Measurements from ENCODE around the gene MICAL1. TPM values are rescaled to one million over a fixed set of nuclear protein-coding genes. Genes with fewer than 3 reads are reported as not detected.

Gene MICAL1
- total and polyA plus RNA-seq, 2 of the 8 experiments (the other 6 are each of a cell fraction or from before 2014, with no cell fraction given) = 42.5 to 55.4 TPM

DNA sequence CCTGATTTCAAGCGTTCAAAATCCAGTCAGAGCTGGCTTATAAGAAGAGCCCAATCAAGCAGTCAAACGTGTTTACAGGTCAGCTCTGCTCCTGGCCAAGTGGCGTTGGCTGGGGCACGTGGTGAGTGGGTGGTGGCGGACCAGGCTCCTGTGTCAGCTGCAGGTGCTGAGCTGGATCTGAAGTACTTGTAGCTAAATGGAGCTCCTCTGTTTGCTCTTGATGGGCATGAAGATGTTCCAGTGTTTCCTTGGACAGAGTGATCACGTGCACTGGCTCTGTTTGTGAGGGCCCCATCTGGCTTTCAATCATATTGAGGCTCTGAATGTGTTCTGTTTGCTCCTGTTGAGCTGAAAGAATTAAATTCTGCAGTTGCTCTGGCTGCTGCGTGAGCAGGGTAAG, 10.2 kb upstream of the MICAL1 start:
- Histone ChIP-seq H3K27me3 (replicated peaks in 1 of 4; ENCODE audit: control insufficient read depth in 3 of 4, extremely low read depth in 1 of 4, insufficient read depth in 3 of 4, low read length in 3 of 4) (no peaks in the 10 kb centered on the region), H2BK12ac (ENCODE audit: low read depth, low read length) (no peak overlapping the region), H4K91ac (replicated peaks; ENCODE audit: insufficient read length, low read length) (no peak overlapping the region), H4K20me1 (replicated peaks in 1 of 2; ENCODE audit: control insufficient read depth in 1 of 2, insufficient read depth in 2 of 2, low read length in 2 of 2) (peaks cover 1 to 10% of the 10 kb centered on the region in 2 experiments), H3K23me2 (ENCODE audit: low read depth, low read length) (no peaks in the 10 kb centered on the region), H2BK120ac (replicated peaks; ENCODE audit: low read depth, low read length) (no peak overlapping the region), H2BK20ac (ENCODE audit: low read length) (no peak overlapping the region), H3K4me2 (ENCODE audit: insufficient read depth in 1 of 2, low read depth in 2 of 2, low read length in 2 of 2) (no peak overlapping the region), H2BK15ac (ENCODE audit: low read length) (no peak overlapping the region), H3K79me2 (ENCODE audit: control insufficient read depth in 1 of 2, insufficient read depth in 2 of 2, low read length in 2 of 2) (peaks cover 0 to 19% of the 10 kb centered on the region in 2 experiments; a peak in 2 of 4 replicates), H4K8ac (ENCODE audit: extremely low read depth, insufficient read depth, low read length) (no peak overlapping the region), H2BK5ac (ENCODE audit: low read depth, low read length) (no peak overlapping the region), H4K5ac (ENCODE audit: insufficient read length, low read depth, low read length) (no peak overlapping the region), H2AFZ (ENCODE audit: low read length) (no peak overlapping the region), H2AK5ac (ENCODE audit: low read depth, low read length) (no peak overlapping the region), H3K4me3 (ENCODE audit: extremely low read depth in 1 of 4, insufficient read depth in 2 of 4, low read depth in 3 of 4, low read length in 4 of 4) (no peak overlapping the region), H3K9ac (replicated peaks in 1 of 4; ENCODE audit: extremely low read depth in 1 of 4, low read depth in 3 of 4, low read length in 3 of 4) (no peak overlapping the region), H3K4ac (replicated peaks; ENCODE audit: insufficient read length, low read depth, low read length) (no peak overlapping the region), H3K36me3 (ENCODE audit: control insufficient read depth in 2 of 4, insufficient read depth in 4 of 4, low read length in 3 of 4) (peaks cover 19 to 97% (median 51%) of the 10 kb centered on the region in 4 experiments), H3K9me3 (ENCODE audit: insufficient read depth in 2 of 2, low read depth in 1 of 2, low read length in 1 of 2) (peaks cover 0 to 5% of the 10 kb centered on the region in 2 experiments; a peak in 1 of 4 replicates), H3K23ac (ENCODE audit: insufficient read length) (no peak overlapping the region), H3K27ac (ENCODE audit: low read depth, low read length) (no peak overlapping the region), H3K79me1 (ENCODE audit: low read depth, low read length) (peaks cover 6% of the 10 kb centered on the region; the same call in 1 of the 2 replicates), H3K4me1 (replicated peaks in 1 of 4; ENCODE audit: control insufficient read depth in 3 of 4, insufficient read depth in 4 of 4, low read length in 3 of 4) (no peaks in the 10 kb centered on the region), H3K56ac (replicated peaks; ENCODE audit: insufficient read length, low read depth, low read length) (no peak overlapping the region), H3K14ac (ENCODE audit: insufficient read length) (no peak overlapping the region), H3K18ac (ENCODE audit: extremely low read depth, low read length) (no peak overlapping the region)
- FAIRE-seq (no peak), DNase-seq (ENCODE audit: low read depth in 1 of 2, low spot score in 2 of 2) (no peak)
- ChIA-PET CTCF (ENCODE audit: partially characterized antibody) (interaction anchor here (0.6 kb wide), 1 partner anchor 323 kb away, joined by 4 read pairs; no protein-coding TSS in a partner anchor), POLR2A (ENCODE audit: partially characterized antibody) (interaction anchor here (0.5 to 3.1 kb wide), 4 partner anchors 9 to 352 kb away, joined by 3 to 10 read pairs (median 4); partner anchors contain the start of genes PPIL6 and SMPD2)
- WGBS, 2 experiments (ENCODE audit: extremely low coverage in 1 of 2, insufficient coverage in 1 of 2, insufficient read length in 1 of 2, insufficient replicate concordance in 2 of 2, low coverage in 1 of 2, low lambda C conversion rate in 2 of 2, missing lambda C conversion rate in 1 of 2) = 97% methylated on average over 7 of the region's 7 CpGs; no CpG with 5 or more reads in 1 of the 2 experiments
- TF ChIP-seq KDM4A (IDR thresholded peaks at IDR 0.05; ENCODE audit: low read depth, low read length, severe bottlenecking) (no peak), CHD1 (IDR thresholded peaks at IDR 0.05; ENCODE audit: low read depth, low read length) (no peak), EZH2 (IDR thresholded peaks at IDR 0.05; ENCODE audit: low read depth, low read length, severe bottlenecking) (no peak)

Measured in H1 (cell line).